Ecto neural progenitor cell (in vitro differentiated cells): Measurements from ENCODE around the gene RASAL2.

Experiments used
- DNase-seq: peaks from one replicate; pipeline ENCODE4 v3.0.0-alpha.2; 2018; ENCODE audit warnings: low spot score

The RASAL2 gene

DNA sequence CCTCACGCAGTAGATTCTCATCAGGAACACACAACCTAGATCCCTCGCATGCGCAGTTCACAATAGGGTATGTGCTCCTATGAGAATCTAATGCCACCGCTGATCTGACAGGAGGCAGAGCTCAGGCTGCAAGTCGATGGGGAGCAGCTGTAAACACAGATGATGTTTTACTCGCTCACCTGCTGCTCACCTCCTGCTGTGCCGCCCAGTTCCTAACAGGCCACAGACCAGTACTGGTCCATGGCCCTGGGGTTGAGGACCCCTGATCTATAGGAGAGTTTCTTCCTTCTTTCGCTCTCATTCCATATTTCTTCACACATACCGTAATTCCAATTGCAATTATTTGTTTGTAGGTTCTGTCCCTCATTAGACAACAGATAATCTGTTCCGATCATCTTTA, 299.5 kb downstream of the RASAL2 start:
- DNase-seq = no peak

DNA sequence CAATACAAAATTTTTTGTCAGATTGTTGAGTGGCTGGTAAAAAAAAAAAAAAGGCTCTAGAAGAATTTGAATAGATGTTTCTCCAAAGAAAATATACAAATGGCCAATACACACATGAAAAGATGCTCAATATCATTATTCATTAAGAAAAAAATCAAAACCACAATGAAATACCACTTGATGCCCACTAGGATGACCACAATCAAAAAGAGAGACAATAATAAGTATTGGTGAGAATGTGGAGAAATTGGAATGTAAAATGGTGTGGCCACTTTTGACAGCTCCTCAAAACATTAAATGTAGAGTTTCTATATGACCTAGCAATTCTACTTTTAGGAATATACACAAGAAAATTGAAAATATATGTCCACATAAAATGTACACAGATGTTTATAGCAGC, 302.9 kb downstream of the RASAL2 start:
- DNase-seq = no peak

DNA sequence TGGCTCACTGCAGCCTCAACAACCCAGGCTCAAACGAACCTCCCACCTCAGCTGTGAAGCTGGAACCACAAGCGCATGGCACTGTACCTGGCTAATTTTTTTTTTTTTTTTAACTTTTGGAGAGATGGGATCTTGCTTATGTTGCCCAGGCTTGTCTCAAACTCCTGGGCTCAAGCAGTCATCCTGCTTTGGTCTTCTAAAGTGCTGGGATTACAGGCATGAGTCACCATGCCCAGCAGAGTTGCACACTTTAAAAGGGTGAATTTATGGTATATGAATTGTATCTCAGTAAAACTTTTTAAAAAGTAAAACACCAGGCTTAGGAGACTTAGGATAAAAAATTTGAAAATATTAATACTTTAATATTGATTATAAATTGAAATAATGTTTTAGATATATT, 303.8 kb downstream of the RASAL2 start:
- no peak for DNase-seq

DNA sequence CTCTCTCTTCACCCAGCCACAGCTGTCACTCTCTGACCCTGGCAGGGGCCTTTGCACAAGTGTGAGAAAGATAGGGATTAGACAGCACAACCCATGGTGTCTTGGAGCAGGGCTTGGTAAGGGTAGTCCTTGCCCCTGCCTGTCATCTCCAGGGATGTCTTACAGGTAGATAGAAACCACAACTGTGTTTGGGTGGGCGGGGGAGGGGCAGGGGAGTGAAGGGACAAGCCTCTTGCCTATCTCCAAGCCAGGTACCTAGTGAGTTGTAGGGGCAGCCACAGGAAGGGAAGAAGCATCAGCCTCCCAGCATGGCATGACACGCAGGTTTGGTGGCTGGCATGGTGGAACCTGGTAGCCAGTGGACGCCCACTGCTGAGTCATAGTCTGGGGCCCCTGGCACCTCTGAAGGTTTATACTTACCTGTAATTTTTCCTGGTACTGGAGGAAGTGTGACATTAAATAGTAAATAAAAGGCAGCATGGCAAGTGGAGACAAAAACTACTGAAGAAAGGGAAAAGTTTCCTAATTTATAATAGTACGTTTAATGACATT, 305.3 kb downstream of the RASAL2 start:
- DNase-seq = no peak

DNA sequence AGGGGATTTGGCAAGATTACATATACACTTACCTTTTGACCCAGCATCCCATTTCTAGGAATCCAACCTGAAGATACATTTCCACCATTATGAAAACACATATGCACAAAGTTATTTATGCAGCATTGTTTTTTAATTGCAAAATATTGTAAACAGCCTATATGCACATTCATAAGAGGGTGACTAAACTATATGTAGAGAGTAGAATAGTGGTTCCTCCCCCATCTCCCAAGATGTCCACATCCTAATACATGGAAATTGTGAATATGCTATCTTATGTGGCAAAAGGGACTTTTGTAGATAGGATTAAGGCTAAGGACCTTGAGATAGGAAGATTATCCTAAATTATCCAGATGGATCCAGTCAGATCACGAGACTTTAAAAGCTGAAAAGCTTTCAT, 311.2 kb downstream of the RASAL2 start:
- no peak for DNase-seq

DNA sequence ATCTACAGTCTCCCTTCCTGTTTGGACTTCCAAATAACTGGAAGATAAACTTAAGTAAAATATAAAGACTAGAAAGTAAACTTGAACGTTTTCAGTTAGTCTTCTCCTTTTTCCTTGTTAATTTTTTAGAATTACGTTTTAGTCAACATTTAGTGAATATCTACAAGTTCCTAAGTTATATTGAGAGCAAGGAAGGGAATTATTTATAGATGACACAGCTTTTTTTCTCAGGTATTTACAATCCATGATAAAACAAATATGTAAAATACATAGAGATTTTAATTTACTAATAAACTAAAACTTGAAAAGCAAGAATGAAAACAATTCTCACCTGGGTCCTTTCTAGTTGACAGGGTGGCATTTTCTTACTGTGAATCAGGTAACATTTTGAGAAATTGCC, 313.3 kb downstream of the RASAL2 start:
- DNase-seq = no peak

DNA sequence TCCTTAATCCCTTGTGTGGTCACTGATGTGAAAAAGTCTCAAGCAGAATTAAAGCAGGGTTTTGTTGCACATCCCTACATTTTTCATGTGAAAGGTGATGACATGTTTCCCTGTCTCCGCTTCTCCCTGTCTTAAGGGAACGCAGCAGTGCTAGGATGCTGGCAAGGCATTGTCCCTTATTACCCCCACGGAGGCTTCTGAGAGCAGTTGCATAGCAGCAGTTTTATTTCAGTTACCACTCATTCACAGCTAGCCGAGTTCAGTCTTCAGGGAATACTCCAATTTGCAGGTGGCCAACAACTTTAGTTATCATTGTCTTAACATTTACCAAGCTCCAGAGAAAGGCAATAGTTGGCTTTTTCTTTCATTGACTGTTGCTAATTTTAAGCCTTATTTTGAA, 313.8 kb downstream of the RASAL2 start:
- no peak for DNase-seq

DNA sequence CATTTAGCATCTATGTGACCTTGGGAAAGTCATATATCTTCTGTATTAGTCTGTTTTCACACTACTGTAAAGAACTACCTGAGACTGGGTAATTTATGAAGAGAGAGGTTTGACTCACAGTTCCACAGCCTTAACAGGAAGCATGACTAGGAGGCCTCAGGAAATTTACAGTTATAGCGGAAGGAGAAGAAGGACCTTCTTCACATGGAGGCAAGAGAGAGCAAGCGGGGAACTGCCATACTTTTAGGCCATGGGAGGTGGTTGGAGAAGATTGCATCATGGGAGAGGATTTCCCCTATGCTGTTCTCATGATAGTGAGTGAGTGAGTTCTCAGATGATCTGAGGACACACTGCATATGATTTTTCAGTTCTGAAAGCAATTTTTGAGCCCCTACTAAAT, 315.0 kb downstream of the RASAL2 start:
- no peak for DNase-seq

DNA sequence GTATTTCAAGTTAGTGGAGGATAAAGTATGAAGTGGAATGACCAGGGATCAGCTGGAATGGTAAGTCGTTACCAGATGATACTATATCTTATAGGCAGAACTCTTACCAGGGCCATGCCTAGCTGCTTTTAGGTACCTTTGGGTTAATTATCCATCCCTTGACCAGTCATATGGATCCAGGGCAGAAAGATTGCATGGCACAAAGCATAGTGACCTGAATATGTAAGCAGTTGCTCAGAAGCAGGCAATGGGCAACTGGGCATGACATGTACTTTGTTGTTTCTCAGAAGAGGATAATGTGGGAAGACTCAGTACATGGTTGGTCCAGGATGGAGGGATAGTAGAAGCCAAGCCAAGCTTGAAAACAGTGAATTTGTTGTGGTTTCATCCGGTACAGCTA, 315.6 kb downstream of the RASAL2 start:
- no peak for DNase-seq

DNA sequence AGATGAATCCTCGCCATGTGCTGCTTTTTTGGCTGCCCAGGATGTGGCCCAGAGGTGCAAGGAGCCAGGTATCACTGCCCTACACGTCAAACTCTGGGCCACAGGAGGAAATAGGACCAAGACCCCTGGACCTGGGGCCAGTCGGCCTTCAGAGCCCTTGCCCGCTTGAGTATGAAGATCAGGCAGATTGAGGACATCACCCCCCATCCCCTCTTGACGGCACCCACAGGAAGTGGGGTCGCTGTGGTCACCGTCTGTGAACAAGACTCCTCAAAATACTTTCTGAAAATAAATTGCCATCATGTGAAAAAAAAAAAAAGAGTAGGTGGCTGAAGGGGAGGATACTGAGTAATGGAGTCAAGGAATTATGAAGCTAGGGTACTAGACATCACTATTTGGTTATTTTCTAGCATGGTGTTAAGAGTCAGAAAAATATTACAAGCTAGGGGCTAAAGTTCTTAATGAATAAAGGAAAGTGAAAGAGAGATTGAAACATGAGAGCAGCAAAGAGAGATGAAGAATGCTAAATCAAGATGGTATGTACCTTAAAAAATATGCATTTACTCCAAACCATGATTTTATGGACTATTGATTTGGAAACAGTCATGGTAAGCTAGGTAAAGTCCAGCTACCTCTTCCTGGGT, 318.0 kb downstream of the RASAL2 start:
- no peak for DNase-seq

DNA sequence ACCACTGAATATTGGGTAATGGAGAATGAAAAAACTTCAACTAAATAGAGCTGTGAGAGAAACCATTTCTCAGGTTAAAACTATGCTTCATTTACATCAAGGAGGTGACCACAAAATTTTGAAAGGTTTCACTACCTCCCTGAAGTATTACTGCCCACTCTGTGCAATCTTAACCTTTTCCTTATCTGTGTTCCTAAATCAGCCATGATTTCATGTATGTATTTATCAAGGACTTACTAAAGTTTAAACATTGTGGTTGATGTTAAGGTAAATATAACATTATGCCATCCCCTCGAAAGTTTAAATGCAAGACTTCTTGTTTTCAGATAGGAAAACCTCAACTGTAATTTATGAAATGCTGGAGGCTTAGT, 318.5 kb downstream of the RASAL2 start:
- DNase-seq = no peak

DNA sequence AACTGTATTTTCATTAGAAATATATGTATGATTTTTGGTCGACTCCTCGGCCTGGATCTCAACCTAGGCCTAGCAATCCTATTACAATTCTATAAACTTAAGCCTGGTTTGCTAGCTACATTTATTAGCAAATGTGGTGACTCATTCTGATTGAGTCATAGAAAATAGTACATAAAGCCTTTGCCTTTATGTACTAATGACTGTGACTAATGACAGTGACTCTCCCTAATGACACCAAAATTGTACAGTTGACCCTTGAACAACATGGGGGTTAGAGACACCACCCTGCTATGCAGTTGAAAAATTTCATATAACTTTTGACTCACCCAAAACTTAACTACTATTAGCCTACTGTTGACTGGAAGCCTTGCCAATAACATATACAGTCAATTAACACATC, 324.0 kb downstream of the RASAL2 start:
- DNase-seq = no peak

DNA sequence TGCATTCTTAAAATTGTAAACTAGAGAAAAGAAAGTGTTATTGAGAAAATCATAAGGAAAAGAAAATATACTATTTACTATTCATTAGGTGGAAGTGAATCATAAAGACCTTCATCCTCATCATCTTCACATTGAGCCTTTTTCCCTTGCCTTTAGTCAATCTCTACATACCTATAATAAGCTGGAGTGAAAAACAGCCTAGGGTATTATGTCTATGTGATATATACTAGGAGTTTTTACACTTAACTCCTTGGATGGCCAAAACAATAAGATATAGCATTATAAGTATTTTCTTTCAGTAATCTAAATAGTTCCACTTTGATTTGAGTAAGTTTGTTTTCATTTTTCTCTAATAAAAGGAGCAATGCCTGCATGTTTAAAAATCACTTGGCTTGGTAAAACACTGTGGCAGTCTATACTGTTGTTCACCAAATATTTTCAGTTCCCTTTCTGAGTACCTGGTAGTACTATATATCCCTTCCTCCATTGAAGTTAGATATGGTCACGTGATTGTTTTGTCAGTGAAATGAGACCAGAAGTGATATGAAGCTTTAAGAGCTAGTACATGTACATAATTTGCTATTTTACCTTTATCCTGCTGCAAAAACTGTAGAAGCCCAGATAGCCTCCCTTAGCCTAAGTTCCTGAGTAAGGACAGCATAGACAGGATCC, 324.5 kb downstream of the RASAL2 start:
- DNase-seq = no peak

DNA sequence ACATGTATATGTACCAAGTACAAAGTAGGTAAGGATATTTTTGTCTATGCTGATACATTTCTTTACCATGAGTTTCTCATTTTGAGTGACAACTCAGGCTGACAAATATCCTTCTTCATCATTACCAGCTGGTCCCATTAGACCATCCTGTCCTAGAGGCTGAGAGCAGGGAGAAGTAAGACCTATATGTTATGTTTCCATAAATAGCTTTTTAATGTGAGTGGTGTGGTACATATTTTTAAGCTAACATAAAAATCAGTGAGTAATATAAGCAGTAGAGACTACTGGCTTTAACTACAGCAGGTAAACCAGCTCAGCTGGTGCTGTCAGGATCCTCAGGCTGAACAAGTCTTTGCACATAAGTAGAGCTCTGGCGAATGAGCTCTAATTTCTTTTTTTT, 340.5 kb downstream of the RASAL2 start:
- DNase-seq = no peak

DNA sequence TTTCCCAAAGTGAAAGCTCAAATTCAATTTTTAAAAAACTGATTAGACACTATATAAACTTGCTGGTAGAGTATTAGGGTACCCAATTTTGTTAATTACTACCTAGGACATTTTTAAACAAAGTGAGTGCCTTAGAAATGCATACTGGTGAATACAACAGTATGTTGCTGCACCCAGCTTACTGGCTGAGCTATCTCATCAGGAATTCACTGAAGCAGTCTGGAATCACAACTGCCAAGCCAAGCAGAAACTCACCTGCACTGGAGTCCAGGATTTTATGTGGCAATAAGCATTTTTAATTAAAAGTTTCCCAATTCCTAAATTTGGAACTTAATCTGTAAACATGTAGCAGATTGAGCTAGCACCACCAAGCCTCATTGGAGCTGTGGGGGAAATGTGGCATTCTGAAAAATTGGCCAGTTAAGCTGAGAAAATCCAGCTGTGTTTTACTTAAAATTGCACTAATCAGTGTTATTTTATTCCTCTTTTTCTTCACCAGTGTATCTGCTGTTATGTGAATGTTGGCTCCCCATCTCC, 341.1 kb downstream of the RASAL2 start:
- no peak for DNase-seq

DNA sequence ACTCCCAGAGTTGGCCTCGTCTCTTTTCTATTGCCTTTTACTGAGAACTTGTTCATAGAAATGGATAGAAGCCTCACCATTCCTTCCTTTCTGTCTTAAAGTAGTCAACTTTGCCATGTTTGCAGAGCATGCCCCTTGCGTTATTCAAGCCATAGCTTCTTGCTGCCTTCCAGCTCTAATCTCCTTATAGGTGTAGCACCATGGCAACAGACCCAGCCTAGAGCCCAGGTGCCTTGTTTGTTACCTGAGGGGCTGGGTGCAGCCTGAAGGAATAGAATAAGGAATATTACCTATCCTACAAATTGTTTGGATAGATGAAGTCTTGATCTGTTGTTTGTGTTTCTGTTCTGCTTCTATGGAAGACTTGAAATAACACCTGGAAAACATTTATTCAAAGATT, 343.0 kb downstream of the RASAL2 start:
- no peak for DNase-seq

DNA sequence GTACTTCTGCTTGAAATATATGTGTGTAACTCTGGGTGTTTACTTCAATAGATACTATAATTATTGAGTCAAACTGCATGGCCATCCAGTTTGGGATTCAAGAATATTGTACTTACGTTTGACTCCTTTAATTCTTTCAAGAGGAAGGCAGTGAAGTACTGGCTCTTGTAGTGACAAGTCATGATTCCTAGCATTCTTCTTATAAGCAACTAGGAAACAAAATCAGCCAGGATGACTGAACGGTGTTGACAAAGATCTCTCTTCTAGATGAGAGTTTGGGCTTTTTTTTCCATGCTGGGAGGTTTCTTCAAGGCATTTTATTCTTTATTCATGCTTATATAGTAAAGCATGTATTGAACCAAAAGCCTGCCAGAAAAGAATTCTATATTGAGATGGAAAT, 344.5 kb downstream of the RASAL2 start:
- DNase-seq = no peak

DNA sequence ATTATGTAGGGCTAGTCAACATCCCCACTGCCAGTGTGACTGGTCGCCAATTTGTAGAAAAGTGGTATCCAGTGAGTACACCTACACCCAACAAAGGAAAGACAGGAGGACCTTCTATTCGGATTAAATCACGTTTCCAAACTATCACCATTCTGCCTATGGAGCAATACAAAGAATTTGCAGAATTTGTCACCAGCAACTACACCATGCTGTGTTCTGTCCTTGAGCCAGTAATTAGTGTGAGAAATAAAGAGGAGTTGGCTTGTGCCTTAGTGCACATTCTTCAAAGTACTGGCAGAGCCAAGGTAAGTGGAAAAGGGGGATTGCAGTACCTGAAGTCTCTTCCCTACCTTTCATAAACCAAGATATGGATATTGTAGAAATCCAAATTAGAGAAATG, 349.0 kb downstream of the RASAL2 start:
- no peak for DNase-seq

DNA sequence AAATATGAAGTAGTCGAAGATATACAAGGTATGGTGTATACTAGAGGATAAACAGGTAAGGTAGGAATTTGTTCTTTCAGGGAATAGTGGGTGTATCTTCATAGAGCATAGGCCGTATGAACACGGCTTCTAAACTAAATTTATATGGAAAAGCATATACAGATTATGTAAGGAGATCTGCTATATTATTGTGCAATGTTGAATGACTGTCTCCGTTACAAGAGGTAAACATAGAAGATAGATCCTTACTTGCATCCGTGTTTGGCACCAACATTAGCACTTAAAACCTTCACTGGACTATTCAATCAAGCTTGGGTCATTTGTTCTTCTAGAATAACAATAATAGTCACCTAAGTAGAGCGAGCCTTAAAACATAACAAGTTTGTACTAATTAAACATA, 357.0 kb downstream of the RASAL2 start:
- no peak for DNase-seq

DNA sequence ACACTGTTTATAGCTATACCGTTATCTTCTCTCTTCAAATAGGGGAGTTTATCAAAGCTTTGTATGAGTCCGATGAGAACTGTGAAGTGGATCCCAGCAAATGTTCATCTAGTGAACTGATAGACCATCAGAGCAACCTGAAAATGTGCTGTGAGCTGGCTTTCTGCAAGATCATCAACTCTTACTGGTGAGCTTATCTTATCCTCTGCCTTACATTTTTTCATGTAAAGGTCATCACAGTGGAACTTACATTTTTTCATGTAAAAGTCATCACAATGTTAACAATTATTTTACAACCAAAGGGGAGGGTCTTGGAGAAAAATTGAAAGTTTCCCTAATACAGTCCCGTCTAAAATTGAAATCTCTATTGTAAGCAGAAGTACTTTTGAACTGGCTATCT, 357.6 kb downstream of the RASAL2 start:
- no peak for DNase-seq

DNA sequence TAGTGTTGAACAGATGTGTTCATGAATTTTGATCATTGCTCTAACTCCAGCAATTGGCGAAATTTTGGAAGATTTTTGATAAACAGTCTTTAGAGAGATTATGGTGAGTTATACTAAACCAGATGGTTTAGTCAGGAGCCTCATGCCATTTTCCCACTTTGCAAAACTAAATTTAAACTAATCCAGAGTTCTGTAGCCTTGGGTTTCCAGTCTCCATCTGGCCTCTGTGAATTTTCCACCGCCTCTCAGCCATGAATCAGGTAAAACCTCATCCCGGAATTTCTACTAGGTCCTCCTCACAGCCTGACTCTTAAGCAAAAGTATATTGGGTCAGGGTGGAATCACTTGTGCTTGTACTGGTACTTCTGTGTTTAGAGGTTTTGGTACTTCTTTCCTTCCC, 358.1 kb downstream of the RASAL2 start:
- no peak for DNase-seq

DNA sequence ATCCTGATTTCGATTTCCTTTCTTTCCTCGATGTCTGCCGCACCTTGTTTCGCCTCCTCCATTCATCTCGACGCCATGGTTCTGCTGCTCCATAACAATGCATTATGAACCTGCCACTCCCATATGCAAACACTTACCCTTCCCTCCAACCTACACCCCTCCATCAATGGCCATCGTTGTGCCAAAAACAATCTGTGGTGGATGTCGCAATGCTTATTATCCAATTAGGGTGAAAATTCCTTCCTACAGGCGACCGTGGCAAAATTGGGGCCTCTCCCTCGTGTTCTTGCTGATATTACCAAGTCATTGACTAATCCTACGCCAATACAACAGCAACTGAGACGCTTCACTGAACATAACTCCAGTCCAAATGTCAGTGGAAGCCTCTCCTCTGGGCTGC, 362.6 kb downstream of the RASAL2 start:
- DNase-seq = no peak

DNA sequence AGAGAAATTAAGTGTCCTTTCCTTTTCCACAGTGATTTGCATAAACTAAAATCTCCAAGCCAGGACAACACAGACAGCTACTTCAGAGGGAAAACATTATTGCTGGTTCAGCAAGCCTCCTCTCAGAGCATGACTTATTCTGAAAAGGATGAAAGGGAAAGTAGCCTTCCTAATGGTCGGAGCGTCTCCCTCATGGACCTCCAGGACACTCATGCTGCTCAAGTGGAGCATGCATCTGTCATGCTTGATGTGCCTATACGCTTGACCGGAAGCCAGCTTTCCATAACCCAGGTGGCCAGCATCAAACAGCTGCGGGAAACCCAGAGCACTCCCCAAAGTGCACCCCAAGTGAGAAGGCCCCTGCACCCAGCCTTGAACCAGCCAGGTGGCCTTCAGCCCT, 363.7 kb downstream of the RASAL2 start:
- DNase-seq = no peak

DNA sequence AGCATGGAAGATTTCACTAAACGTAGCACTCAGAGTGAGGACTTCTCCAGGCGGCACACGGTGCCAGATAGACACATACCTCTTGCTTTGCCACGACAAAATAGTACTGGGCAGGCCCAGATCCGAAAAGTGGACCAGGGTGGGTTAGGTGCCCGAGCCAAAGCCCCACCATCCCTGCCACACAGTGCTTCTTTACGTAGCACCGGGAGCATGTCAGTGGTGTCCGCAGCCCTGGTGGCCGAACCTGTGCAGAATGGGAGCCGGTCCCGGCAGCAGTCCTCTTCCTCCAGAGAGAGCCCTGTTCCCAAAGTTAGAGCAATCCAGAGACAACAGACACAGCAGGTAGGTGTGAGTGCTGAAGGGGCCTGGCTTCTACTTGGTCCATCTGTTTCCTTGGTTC, 364.3 kb downstream of the RASAL2 start:
- DNase-seq = no peak
